ENCODE measurements around the gene LRRC8A.
"Not testable (repeated sequence)": the region's sequence is repeated elsewhere in the genome, so short reads cannot be mapped to it uniquely, and the experiment has no call there.

GRCh38 chr9:128854454-128854853 lies 27.5 kb upstream of the LRRC8A start:
- not testable (repeated sequence) for TF ChIP-seq REST (IDR thresholded peaks at IDR 0.05; ENCODE audit: unreplicated experiment); CTCF (conservative IDR thresholded peaks at IDR 0.05; ENCODE audit: low read depth in 2 of 2); POLR2AphosphoS5 (IDR thresholded peaks at IDR 0.05; ENCODE audit: low read depth); EZH2 (IDR thresholded peaks at IDR 0.05; ENCODE audit: low read depth, unreplicated experiment); CREB1 (CRISPR knock-in tag; IDR thresholded peaks at IDR 0.05; ENCODE audit: low read depth); ZNF331 (CRISPR knock-in tag; IDR thresholded peaks at IDR 0.05; ENCODE audit: low read depth); STAT1 (IDR thresholded peaks at IDR 0.05; ENCODE audit: unreplicated experiment); ETS1 (IDR thresholded peaks at IDR 0.05); EZH2phosphoT487 (IDR thresholded peaks at IDR 0.05; ENCODE audit: unreplicated experiment); NANOG (IDR thresholded peaks at IDR 0.05; ENCODE audit: borderline replicate concordance)
